Activated naive CD4-positive, alpha-beta T cell treated with anti-CD3 and anti-CD28 coated beads, Interleukin-2, amount 50 U/mL, for 72 hours (primary cell): Measurements from ENCODE around the gene SRSF6. TPM values are rescaled to one million over a fixed set of nuclear protein-coding genes. Genes with fewer than 3 reads are reported as not detected.
"Not testable (repeated sequence)": the region's sequence is repeated elsewhere in the genome, so short reads cannot be mapped to it uniquely, and the experiment has no call there.

Source experiments
- ATAC-seq, 2 donors: fragments of 150-1000 bp; cut with Tn5 transposase; 2 replicates each; pipeline ENCODE4 v1.10.0; 2021; ENCODE audit warnings: mild to moderate bottlenecking in 2 of 2, moderate library complexity in 2 of 2
- DNase-seq, 2 donors: peaks; one replicate each; pipeline ENCODE4 v3.0.0; 2021 to 2022; ENCODE audit warnings: low spot score in 2 of 2
- H3K27ac Mint-ChIP-seq, 2 donors: one replicate each; pipeline ENCODE4 v1.8.0; 2022; ENCODE audit warnings: mild to moderate bottlenecking in 2 of 2, mixed read lengths in 2 of 2
- H3K36me3 Mint-ChIP-seq, 2 donors: one replicate each; pipeline ENCODE4 v1.8.0; 2022; ENCODE audit warnings: mixed read lengths in 2 of 2
- H3K9me3 Mint-ChIP-seq, 2 donors: one replicate each; pipeline ENCODE4 v1.8.0; 2022; ENCODE audit warnings: mixed read lengths in 2 of 2
- total RNA-seq, 2 donors: library from RNA; stranded (reverse); gene quantifications; one replicate each; pipeline ENCODE4 v1.2.3, GENCODE V29; 2022

Gene SRSF6
- total RNA-seq, 2 donors from 2014 or later: 105 to 159 TPM

DNA sequence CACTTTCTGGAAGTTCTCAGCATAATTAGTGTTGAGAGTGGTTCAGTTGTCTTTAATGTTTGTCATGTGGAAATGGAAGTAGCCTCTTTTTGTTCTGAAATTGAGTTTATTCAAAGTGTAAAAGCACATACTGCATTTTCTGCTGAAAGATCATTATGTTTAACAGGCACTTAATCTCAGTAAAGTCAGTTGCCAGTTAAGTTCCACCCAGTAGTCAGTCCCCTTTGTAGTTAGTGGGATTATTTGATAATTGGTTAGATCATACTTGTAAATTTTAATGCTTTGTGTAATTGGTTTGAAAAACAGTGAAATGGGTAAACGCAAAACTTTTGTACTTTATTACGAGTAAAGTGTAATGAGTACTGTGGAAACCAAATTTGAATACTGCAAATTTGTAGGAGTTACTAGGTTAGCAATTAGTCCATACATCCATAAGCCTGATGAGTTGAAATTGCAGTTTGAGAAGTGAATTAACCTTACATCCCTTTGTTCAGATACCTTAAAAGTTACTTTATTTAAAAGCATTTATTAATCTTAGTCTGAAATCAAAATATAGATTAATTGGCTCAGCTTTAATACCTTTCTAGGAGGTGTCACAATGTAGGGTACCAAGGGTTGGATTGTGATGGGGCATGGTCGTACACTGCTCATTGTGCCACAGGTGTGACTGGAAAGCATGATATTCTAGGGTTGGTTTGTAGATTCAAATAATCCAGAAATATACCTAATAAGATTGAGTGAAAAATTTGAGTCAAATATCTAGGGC lies 4.4 kb downstream of the SRSF6 start:
- H3K27ac Mint-ChIP-seq: peak overlapping the region in 1 of 2 donors; percentile 79
- DNase-seq: no peak
- ATAC-seq: no peak
- H3K36me3 Mint-ChIP-seq: peaks cover 32 to 65% of the 10 kb centered on the region in 2 donors
- H3K9me3 Mint-ChIP-seq: no peaks in the 10 kb centered on the region

DNA sequence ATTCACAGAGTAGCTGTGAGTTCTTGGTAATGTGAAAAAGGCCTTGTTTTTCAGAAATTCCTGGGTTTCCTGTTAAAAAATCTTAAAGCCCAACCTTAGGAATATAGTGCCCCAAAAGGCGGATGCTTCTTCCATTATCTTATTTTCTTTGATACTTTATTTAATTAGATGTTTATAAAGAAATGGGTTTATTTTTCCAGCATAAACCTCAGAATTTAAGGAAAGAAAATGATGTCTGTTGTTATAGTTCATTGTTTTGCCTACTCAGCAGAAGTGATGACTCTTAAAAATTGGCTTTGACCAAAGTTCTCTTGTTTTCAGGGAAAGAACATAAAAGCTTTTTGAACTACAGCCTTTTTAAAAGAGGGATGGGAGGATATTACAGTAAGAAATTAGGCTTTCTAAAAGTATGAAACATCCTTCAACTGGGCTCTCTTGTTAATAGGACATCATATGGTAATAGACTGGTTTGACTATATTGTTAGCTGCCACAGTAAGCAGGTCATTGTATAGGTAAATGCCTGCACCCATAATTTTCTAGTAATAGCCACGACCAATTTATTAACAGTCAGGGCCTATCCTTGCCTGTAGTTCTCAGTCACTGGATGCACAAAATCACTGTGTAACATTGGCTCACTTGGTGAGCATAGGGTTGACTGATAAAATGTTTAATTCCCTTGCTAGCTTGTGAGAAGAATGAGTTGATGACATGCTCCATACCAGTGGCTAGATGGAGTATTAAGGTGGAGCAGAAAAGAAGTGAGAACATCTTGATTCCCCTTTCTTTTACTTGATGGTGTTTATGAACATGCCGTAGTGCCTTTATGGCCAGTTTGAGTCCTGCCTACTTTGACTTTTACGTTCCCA lies 5.2 kb downstream of the SRSF6 start:
- ATAC-seq (no peak), DNase-seq (no peak)
- Mint-ChIP-seq H3K36me3 (peaks cover 26 to 65% of the 10 kb centered on the region in 2 donors), H3K9me3 (no peaks in the 10 kb centered on the region), H3K27ac (peak overlapping the region in 1 of 2 donors; percentile 37)

DNA sequence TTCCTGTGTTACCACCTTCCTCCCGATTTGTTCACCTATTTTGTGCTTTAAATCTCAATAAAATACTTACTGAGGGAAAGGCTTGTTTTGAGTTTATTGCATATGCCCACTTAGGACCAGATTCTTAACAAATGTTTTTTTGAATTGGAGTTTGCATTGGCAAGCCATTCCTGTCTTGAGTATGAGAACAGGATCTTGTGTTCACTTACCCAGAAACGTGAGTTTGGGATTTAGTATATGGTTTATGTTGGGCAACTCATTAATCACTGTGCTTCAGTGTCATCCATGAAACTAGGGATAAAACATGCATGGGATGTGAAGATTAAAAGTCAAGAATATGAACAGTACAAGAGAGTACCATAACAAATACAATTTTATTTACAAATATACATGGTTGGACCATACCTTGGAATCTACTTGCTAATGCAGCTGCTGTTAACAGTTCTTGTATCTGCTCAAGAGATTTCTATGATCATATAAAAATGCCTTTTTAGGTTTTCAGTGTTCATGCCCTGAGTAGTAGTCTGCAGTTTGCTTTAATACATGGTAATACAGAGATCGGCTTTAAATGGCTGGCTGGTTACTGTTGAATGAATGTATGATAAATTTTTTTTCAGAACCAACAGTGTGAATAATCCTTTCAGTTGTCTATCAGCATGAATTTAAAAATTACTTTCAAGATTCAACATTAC lies 6.0 kb downstream of the SRSF6 start:
- ATAC-seq: no peak

DNA sequence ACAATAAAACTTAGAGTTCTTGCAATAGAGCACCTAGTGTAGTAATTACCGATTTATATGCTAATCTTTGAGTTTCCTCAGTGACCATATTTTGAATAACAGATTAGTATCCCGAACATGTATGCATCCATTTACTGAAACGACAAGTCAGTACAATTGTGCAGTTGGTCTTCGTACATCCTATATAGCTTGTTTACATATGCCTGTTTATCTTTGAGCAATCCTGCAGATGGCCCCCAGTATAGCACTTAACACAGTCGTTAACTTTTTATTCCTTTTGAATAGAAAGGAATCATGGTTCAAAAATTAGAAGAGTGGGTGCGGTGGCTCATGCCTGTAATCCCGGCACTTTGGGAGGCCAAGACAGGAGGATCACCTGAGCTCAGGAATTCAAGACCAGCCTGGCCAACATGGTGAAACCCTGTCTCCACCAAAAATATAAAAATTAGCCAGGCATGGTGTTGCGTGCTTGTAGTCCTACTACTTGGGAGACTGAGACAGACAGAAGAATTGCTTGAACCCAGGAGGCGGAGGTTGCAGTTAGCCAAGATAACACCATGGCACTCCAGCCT lies 6.6 kb downstream of the SRSF6 start:
- no peaks in the 10 kb centered on the region for H3K9me3 Mint-ChIP-seq
- DNase-seq: no peak
- ATAC-seq: no peak
- peaks cover 18 to 58% of the 10 kb centered on the region in 2 donors for H3K36me3 Mint-ChIP-seq
- peak overlapping the region in 1 of 2 donors; percentile 72 for H3K27ac Mint-ChIP-seq

More for the DNA sequence above, 6.0 kb downstream of the SRSF6 start:
- no peaks in the 10 kb centered on the region for H3K9me3 Mint-ChIP-seq
- DNase-seq: no peak
- peak overlapping the region in 1 of 2 donors; percentile 37 for H3K27ac Mint-ChIP-seq
- peaks cover 24 to 65% of the 10 kb centered on the region in 2 donors for H3K36me3 Mint-ChIP-seq

DNA sequence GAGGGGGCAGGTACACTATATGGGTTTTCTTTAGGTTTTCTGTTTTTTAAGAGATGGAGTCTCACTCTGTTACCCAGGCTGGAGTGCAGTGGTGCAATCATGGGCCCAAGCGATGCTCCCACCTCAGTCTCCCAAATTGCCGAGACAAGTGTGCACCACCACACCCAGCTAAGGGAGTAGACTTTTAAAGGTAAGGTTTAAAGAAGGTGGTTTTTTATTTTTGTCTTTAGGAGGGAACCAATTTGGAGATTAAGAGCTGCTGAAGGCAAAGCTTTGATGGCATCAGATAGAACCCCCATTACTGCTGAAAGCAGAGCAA lies 7.9 kb downstream of the SRSF6 start:
- Mint-ChIP-seq H3K27ac (peak overlapping the region in 1 of 2 donors; percentile 87), H3K9me3 (no peaks in the 10 kb centered on the region), H3K36me3 (peaks cover 5 to 46% of the 10 kb centered on the region in 2 donors)
- ATAC-seq (no peak), DNase-seq (no peak)

DNA sequence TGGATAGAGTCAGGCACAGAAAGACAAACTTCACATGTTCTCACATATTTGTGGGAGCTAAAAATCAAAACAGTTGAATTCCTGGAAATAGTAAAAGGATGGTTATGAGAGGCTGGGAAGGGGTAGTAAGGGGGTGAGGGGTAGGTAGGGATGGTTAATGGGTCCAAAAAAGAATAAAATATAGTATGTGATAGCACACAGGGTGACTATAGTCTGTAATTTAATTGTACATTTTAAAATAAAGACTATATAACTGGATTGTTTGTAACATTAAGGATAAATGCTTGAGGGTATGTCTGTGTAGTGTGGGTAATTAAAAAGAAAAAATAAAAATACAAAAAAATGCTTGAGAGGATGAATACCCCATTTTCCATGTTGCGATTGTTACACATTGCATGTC lies 9.9 kb downstream of the SRSF6 start:
- peaks cover 0 to 28% of the 10 kb centered on the region in 2 donors for H3K36me3 Mint-ChIP-seq
- no peaks in the 10 kb centered on the region for H3K9me3 Mint-ChIP-seq
- peak overlapping the region in 1 of 2 donors; percentile 88 for H3K27ac Mint-ChIP-seq
- DNase-seq (no peak), ATAC-seq (no peak)

DNA sequence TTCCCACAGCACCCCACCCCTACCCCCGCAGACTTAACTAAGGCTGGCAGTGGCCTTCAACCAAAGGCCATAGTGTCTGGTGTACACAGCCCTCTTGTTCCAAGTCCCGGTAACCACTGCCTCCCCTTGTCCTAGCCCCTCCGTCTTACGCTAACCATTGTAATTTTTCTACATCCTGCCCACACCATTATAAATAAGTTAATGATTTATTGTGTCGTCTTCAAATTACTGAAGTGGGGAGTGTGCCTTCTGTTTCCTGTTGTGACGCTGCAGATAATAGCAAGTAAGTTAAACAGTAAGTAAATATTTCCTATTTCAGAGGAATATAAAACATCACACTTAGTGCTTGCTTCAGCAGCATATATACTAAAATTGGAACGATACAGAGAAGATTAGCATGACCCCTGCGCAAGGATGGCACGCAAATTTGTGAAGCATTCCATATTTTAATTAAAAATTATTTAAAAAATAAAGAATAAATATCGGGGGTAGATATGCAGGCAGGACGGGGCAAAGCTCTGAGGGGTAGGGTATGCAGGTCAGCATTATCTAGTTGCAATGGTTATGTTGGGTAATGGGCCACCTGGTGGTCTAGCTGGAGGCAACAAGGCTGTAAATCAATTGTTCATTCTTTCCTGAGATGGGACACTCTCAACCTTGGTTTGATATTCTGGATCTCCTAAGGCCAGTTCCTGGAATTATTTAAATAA lies 15.1 kb downstream of the SRSF6 start:
- DNase-seq: no peak
- peak overlapping the region in 1 of 2 donors; percentile 24 for H3K27ac Mint-ChIP-seq
- no peaks in the 10 kb centered on the region for H3K9me3 Mint-ChIP-seq
- peak in 1 of 2 donors; percentile 20 for ATAC-seq
- no peaks in the 10 kb centered on the region for H3K36me3 Mint-ChIP-seq

DNA sequence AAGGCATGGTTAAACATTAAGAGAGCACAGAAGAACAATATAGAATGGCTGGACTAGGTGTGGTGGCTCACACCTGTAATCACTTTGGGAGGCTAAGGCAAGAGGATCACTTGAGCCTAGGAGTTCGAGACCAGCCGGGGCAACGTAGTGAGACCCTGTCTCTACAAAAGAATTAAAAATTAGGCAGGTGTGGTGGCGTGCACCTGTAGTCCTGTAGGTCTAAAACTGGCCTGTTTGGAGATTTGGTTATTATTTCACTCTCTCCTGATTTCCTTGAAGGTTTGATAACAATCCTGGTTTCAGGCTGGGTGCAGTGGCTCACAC lies 15.6 kb downstream of the SRSF6 start:
- H3K27ac Mint-ChIP-seq: no peak overlapping the region

DNA sequence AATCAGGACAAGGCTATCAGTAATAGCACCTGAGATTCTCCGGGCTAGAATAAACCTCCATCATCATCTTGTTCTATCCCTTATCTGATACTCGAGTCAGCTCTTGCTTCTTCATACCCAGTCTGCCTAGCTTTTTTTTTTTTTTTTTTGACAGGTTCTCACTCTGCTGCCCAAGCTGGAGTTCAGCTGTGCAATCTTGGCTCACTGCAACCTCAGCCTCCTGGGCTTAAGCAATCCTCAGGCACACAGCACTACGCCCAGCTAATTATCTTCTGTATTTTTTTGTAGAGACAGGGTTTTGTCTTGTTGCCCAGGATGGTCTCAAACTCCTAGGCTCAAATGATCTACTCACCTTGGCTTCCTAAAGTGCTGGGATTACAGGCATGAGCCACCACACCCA lies 19.5 kb downstream of the SRSF6 start:
- H3K36me3 Mint-ChIP-seq: no peaks in the 10 kb centered on the region
- no peak for DNase-seq
- no peaks in the 10 kb centered on the region for H3K9me3 Mint-ChIP-seq
- no peak overlapping the region for H3K27ac Mint-ChIP-seq
- no peak for ATAC-seq

More for the DNA sequence above, 15.6 kb downstream of the SRSF6 start:
- Mint-ChIP-seq H3K36me3 (no peaks in the 10 kb centered on the region), H3K9me3 (no peaks in the 10 kb centered on the region)
- DNase-seq: no peak
- no peak for ATAC-seq

DNA sequence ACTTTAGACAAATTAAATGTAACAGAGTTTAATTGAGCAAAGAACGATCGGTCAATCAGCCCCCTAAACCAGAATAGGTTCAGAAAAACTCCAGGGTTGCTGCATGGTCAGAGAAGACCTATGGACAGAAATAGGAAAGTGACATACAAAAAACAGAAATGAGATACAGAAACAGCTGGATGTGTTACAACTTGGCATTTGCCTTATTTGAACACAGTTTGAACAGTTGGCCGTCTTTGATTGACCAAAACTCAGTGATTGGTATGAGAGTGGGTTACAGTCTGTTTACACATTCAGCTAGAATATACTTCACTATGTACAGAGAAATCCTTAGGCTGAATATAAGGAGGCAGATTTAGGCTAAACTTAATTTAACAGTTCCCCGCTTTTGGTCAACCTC lies 19.9 kb downstream of the SRSF6 start:
- ATAC-seq (no peak), DNase-seq (no peak)
- H3K36me3 Mint-ChIP-seq: no peaks in the 10 kb centered on the region
- no peaks in the 10 kb centered on the region for H3K9me3 Mint-ChIP-seq
- H3K27ac Mint-ChIP-seq: no peak overlapping the region

DNA sequence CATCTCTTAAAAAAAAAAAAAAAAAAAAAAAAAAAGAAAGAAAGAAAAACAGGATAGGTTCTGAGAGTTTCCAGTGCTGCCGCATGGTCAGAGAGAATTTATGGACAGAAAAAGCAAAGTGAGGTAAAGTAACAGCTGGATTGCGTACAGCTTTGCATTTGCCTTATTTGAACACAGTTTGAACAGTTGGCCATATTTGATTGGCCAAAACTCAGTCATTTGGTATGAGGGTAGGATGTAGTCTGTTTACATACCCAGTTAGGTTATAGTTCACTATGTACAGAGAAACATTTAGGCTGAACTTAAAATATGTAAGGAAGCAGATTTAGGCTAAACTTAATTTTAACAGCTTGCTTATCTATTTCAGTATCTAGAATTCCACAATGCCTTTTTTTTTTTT lies 32.3 kb downstream of the SRSF6 start:
- Mint-ChIP-seq H3K27ac (no peak overlapping the region), H3K36me3 (peaks cover 11 to 20% of the 10 kb centered on the region in 2 donors), H3K9me3 (peaks cover 8 to 19% of the 10 kb centered on the region in 2 donors)
- DNase-seq (no peak), ATAC-seq (no peak)

DNA sequence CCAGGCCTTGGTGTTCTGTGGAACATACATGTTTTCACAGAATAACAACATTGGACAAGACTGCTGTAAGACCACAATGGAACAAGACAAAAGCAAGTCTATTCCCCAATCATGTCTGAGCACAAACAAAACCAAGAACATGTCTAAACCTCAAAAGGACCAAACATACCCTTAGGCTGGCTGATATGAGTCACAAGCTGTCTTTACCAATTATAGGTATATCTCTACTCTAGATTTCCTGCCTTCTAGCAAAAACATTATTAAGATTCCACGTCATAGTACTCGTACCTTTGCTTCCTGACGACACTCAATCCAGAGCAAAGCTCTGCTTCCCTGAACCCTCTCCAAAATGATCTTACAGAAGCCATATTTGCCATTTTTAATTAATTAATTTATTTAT lies 34.4 kb downstream of the SRSF6 start:
- Mint-ChIP-seq H3K36me3 (peaks cover 11 to 18% of the 10 kb centered on the region in 2 donors), H3K27ac (peak overlapping the region in 1 of 2 donors; percentile 65), H3K9me3 (peaks cover 7 to 11% of the 10 kb centered on the region in 2 donors)
- no peak for DNase-seq
- peak; percentile 91 to 100 for ATAC-seq

DNA sequence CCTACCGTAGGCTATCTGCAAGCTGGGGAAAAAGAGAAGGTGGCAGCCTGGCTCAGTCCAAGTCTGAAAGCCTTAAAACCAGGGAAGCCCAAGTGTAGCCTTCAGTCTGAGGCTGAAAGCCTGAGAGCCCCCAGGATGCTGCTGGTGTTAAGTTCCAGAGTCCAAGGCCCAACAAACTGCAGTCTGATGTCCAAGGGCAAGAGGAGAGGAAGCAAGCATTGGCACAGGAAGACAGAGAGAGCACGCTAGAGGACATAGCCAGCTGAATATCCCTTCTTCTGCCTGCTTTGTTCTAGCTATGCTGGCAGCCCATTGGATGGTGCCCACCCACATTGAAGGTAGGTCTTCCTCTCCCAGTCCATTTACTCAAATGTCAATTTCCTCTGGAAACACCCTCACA lies 37.7 kb downstream of the SRSF6 start:
- DNase-seq (no peak), ATAC-seq (no peak)
- H3K27ac Mint-ChIP-seq: no peak overlapping the region
- peaks cover 0 to 6% of the 10 kb centered on the region in 2 donors for H3K36me3 Mint-ChIP-seq
- H3K9me3 Mint-ChIP-seq: no peaks in the 10 kb centered on the region

DNA sequence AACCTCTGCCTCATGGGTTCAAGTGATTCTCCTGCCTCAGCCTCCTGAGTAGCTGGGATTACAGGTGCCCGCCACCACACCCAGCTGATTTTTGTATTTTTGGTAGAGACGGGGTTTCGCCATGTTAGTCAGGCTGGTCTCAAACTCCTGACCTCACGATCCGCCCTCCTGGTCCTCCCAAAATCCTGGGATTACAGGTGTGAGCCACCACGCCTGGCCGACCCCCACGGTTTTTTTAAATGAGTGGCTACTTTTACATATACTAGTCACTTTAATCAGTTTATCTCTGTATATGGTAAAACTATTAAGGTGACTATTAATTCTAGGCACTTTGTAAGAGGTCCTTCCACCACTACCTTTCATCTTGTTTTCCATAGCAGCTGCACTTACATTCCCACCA lies 44.3 kb downstream of the SRSF6 start:
- not testable (repeated sequence) for H3K27ac Mint-ChIP-seq, H3K9me3 Mint-ChIP-seq, H3K36me3 Mint-ChIP-seq, DNase-seq, ATAC-seq

DNA sequence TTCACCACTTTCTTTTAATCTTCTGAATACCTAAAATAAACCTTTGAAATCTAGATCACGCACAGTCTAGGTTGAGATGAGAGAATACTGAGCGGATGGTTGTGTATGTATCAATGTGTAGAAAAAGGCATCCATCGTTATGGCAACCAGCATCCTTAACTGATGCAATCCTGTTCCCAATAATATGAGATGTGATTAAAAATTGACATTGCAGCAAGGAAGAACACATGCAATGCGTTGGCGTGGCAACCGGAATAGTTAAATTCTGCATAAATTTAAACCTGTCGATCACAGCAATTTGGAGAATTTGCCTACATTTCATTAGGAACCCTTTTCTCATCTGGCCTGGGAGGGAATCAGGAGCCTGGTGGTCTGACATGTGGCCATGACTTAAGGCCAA lies 48.5 kb downstream of the SRSF6 start:
- no peaks in the 10 kb centered on the region for H3K9me3 Mint-ChIP-seq
- H3K36me3 Mint-ChIP-seq: no peaks in the 10 kb centered on the region

More for the DNA sequence above, 48.5 kb downstream of the SRSF6 start:
- ATAC-seq (no peak), DNase-seq (no peak)
- H3K27ac Mint-ChIP-seq: no peak overlapping the region
